Measurements from ENCODE around the gene EXOC4. TPM values are rescaled to one million over a fixed set of nuclear protein-coding genes. Genes with fewer than 3 reads are reported as not detected.

EXOC4 gene
- total and polyA plus RNA-seq, 2 donors (not counting 3 experiments of a cell fraction or from before 2014, with no cell fraction given) = 20.3 to 73.1 TPM

- DNase-seq (ENCODE audit: low read depth, low spot score) = no peak
- Histone ChIP-seq H3K9me1 (replicated peaks; ENCODE audit: control insufficient read depth, extremely low read depth, insufficient read depth, low read length) (no peaks in the 10 kb centered on the region), H3K27me3 (ENCODE audit: control insufficient read depth in 2 of 2, insufficient read depth in 2 of 2, low read length in 2 of 2) (no peaks in the 10 kb centered on the region), H3K4me1 (ENCODE audit: control insufficient read depth, extremely low read depth, insufficient read depth, low read length) (peaks cover 11% of the 10 kb centered on the region), H3K9ac (replicated peaks; ENCODE audit: extremely low read depth, insufficient read depth, low read length) (no peak overlapping the region), H3K4me2 (ENCODE audit: insufficient read depth, low read length) (no peak overlapping the region), H3K79me2 (ENCODE audit: control insufficient read depth, insufficient read depth, low read length) (peaks cover 2% of the 10 kb centered on the region), H3K9me3 (replicated peaks; ENCODE audit: control insufficient read depth, insufficient read depth, low read length) (no peaks in the 10 kb centered on the region), H3K4me3 (replicated peaks in 1 of 3; ENCODE audit: insufficient read depth in 1 of 3, low read depth in 1 of 3, low read length in 3 of 3) (no peak overlapping the region), H3K27ac (ENCODE audit: insufficient read depth, low read depth, low read length) (no peak overlapping the region), H3K36me3 (ENCODE audit: control insufficient read depth in 2 of 2, extremely low read depth in 1 of 2, insufficient read depth in 2 of 2, low read length in 2 of 2) (no peaks in the 10 kb centered on the region), H4K20me1 (replicated peaks; ENCODE audit: control insufficient read depth, extremely low read depth, insufficient read depth, low read length) (peaks cover 3% of the 10 kb centered on the region), H2AFZ (ENCODE audit: low read depth, low read length) (no peak overlapping the region)
- FAIRE-seq = peak; percentile 4
- TF ChIP-seq MYC (IDR thresholded peaks at IDR 0.05; ENCODE audit: low read depth, low read length) (no peak), GATA2 (IDR thresholded peaks at IDR 0.05; ENCODE audit: insufficient read depth, insufficient read length, low read depth, low read length) (peak; percentile 56)
- BruUV-seq (replicated peaks) = no TSS peak
- CTCF ChIA-PET = interaction anchor here (0.7 kb wide), 1 partner anchor 11 kb away, joined by 3 read pairs; no protein-coding TSS in a partner anchor
- intact Hi-C loops (cut with micrococcal nuclease) = no loop called here
- dilution Hi-C loops (cut with MboI; ENCODE audit: extremely low pct_ligation_motif_present, low sequenced_read_pairs) = no loop called here
- POLR2A ChIA-PET = no interaction called here
Measured at GRCh38 chr7:133411395-133411794, 158.5 kb downstream of the EXOC4 start.

- Histone ChIP-seq H4K20me1 (replicated peaks; ENCODE audit: control insufficient read depth, extremely low read depth, insufficient read depth, low read length) (peaks cover 3% of the 10 kb centered on the region), H3K27me3 (ENCODE audit: control insufficient read depth in 2 of 2, insufficient read depth in 2 of 2, low read length in 2 of 2) (no peaks in the 10 kb centered on the region), H3K4me2 (ENCODE audit: insufficient read depth, low read length) (no peak overlapping the region), H3K9me1 (replicated peaks; ENCODE audit: control insufficient read depth, extremely low read depth, insufficient read depth, low read length) (no peaks in the 10 kb centered on the region), H3K27ac (ENCODE audit: insufficient read depth, low read depth, low read length) (no peak overlapping the region), H3K9me3 (replicated peaks; ENCODE audit: control insufficient read depth, insufficient read depth, low read length) (no peaks in the 10 kb centered on the region), H3K36me3 (ENCODE audit: control insufficient read depth in 2 of 2, extremely low read depth in 1 of 2, insufficient read depth in 2 of 2, low read length in 2 of 2) (no peaks in the 10 kb centered on the region), H3K79me2 (ENCODE audit: control insufficient read depth, insufficient read depth, low read length) (peaks cover 2% of the 10 kb centered on the region), H3K9ac (replicated peaks; ENCODE audit: extremely low read depth, insufficient read depth, low read length) (no peak overlapping the region), H3K4me3 (replicated peaks in 1 of 3; ENCODE audit: insufficient read depth in 1 of 3, low read depth in 1 of 3, low read length in 3 of 3) (no peak overlapping the region), H2AFZ (ENCODE audit: low read depth, low read length) (no peak overlapping the region), H3K4me1 (ENCODE audit: control insufficient read depth, extremely low read depth, insufficient read depth, low read length) (peaks cover 11% of the 10 kb centered on the region)
- FAIRE-seq (no peak), DNase-seq (ENCODE audit: low read depth, low spot score) (no peak)
- dilution Hi-C loops (cut with MboI; ENCODE audit: extremely low pct_ligation_motif_present, low sequenced_read_pairs) = no loop called here
- intact Hi-C loops (cut with micrococcal nuclease) = no loop called here
- ChIA-PET CTCF (interaction anchor here (0.6 to 1.3 kb wide), 3 partner anchors 11 to 69 kb away, joined by 3 to 5 read pairs (median 3); no protein-coding TSS in a partner anchor), POLR2A (no interaction called here)
- TF ChIP-seq JUN (IDR thresholded peaks at IDR 0.05; ENCODE audit: borderline replicate concordance, insufficient read depth, insufficient read length, low read depth) (no peak), CTCF (IDR thresholded peaks at IDR 0.05; ENCODE audit: extremely low read depth in 1 of 2, insufficient read depth in 1 of 2, low read depth in 1 of 2, low read length in 2 of 2) (no peak), POLR2AphosphoS5 (IDR thresholded peaks at IDR 0.05; ENCODE audit: insufficient read depth, low read depth, low read length) (no peak), FOS (IDR thresholded peaks at IDR 0.05; ENCODE audit: borderline replicate concordance, insufficient read depth, low read length) (no peak), EZH2 (IDR thresholded peaks at IDR 0.05; ENCODE audit: borderline replicate concordance, low read depth, low read length, severe bottlenecking) (no peak), POLR2A (IDR thresholded peaks at IDR 0.05; ENCODE audit: low read depth, low read length) (no peak), MYC (IDR thresholded peaks at IDR 0.05; ENCODE audit: low read depth, low read length) (no peak), MAX (IDR thresholded peaks at IDR 0.05; ENCODE audit: insufficient read depth, insufficient read length) (no peak)
- BruUV-seq (replicated peaks) = no TSS peak
Measured at GRCh38 chr7:133412942-133413341, 160.1 kb downstream of the EXOC4 start.
